NCI-H128 (cell line): ENCODE data around the gene PRLH.

Experiments
- DNase-seq: peaks from one replicate; lab custom pipeline; 2025; ENCODE audit not compliant: unreplicated experiment; lab: John Stamatoyannopoulos, UW

The PRLH gene

DNA sequence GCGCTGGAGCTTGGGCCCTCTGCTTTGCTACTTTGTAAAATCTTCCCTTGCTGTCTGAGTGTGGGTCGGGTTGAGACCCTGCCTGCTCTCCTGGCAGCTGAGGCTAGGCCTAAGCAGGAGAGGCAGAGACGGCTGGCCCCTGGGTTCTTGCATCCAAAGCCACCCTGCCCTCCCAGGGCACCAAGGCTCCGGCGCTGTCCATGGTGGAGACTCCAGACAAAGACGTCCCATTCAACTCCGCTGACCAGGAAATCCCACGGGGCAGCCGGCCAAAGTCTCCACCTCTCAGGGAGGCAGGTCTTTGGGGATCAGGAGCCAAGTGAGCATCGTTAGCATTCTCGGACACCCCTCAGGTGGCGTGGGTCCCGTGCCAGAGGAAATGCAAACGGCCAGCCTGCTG is 2.6 kb upstream of the PRLH start:
- no peak for DNase-seq

DNA sequence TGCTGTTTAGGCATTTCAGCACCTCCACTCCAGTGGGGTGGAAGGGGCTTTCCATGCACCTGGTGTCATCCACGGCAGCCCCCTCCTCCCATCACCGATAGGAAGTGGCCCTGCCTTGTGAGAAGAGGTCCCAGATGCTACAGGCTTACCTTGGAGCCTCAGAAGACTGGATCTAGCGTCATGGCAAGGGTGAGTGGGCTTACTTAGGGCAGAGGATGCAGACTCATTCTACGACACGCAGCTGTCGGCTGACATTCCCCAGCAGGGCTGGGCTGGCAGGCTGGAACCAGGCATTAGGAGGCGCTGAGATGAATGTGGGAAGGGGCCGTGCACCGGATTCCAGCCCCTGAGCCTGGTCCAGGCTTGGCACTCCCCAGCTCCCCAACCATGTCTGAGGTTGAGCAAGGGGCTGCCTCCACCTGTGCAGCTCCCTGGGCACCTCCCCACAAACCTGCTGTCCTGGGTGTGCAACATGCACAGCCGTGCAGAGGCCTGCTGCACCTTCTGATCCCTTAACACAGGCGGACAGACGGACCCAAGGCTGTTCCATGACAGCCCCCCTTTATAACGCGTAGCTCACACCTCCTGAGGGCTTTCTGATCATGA is 1.7 kb upstream of the PRLH start:
- DNase-seq: no peak

DNA sequence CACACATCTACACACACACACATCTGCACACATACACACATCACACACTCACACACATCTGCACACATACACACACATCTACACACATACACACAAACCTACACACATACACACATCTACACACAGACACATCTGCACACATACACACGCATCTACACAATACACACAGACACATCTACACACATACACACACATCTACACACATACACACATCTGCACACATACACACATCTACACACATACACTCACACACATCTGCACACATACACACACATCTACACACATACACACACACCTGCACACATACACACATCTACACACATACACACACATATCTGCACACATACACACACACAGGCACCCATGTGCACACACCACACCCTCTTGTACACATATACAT is 400 bp upstream of the PRLH start:
- no peak for DNase-seq

DNA sequence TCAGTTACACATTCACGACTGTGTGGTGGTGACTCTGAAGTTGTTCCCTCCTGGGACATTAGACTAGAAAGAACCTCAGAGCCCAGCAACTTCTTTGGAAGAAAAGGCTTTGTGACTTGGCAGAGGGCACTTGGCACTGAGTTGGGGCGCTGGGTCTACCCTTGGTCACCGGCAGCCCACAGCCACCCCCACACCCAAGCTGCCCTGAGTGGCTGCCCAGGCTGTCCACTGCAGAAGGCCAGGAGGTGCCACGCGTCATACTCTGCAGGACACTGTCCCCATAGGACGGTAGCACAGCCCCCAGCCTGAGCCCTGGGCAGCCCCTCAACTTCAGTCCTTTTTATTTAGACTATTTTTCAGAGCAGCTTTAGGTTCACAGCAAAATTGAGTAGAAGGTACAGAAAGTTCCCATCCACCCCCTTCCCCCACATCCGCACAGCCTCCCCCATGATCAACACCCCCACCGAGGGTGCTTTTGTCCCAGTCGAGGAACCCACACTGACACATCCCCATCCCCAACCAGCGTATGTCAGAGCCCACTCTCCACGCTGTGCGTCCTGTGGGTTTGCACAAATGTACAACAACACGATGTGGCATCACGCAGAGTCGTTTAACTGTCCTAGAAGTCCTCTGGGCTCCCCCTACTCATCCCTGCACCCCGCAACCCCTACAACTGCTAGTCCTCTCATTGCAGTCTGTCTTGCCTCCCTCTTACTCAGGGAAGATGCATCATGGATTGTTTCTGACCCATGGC is 1.1 kb downstream of the PRLH start:
- DNase-seq: no peak

DNA sequence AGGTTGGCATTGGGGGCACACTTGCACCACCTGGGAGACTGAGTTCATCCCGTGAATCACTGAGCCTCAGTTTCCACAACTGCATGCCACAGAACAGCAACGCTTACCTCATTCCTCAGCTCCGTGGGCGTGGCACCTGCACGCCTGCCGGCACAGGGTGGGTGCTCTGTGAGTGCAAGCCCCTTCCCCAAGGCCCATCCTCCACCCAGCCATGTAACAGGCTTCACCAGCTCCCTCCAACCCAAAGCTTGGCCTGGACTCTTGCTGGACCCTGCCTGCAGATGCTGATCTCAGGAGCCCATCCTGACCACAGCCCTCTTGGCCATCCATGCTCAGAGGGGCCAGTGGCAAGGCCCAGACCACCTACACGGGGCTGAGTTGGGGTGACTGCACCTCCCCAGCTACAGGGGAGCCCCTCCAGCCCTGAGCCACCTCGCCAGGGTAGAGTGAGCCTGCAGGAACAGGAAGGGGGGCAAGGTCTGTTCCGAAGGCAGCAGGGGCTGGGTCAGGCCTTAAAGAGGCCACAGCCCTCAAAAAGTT is 1.8 kb downstream of the PRLH start:
- no peak for DNase-seq

DNA sequence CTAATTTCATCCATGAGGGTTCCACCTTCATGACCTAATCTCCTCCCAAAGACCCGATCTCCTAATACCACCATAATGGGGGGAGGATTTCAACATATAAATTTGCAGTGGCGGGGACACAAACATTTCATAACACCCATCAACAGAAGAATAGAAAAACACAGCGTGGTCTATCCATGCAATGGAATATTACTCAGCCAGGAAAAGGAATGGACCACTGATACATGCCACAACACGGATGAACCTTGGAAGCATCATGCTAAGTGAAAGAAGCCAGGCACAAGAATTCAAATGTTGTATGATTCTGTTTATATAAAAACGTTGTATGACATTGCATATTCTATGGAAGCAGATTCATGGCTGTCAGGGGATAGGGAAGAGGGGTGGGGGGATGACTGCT is 2.7 kb downstream of the PRLH start:
- no peak for DNase-seq

DNA sequence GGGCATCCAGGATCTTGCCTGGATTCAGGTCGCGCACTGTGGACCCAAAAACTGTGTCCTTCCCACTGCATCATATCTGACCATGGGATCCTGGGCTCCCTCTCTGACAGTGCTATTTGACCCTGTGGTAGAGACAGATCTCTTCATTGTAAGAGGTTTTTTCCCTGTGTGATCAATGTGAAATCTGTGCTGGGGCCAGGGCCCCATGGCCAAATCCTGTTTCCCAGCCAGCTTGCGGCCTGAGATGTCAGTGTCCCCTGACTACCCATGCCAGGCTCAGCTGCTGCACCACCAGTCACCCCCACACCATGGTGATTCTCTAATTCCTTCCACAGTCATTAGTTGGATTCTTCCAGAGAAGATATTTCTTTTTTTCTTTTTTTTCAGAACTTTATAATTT is 3.5 kb downstream of the PRLH start:
- DNase-seq: no peak

DNA sequence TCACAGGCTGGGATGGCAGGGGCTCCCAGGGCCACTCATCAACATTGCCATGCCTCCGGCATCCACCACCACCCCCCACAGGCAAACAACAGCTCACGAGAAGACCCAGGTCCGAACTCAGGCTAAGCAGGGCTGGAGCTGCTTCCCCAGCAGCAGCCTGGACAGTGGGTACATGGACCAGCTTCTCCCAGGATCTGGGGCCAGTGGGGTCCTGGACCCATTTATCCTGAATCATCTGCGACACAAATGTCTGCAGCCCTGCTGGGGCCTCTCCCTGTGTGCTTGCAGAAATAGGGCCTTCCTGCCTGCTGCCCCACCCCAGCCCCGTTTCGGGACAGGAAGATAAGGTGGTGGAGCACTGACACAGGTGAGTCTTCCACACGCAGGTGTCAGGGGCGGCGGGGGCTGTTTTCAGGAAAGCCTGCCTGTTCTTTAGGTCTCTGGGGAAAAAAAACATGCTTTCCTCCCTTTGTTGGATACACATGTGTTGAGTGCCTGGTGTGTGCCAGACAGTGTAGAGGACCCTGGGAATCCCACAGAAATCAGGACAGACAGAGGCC is 4.5 kb downstream of the PRLH start:
- no peak for DNase-seq

DNA sequence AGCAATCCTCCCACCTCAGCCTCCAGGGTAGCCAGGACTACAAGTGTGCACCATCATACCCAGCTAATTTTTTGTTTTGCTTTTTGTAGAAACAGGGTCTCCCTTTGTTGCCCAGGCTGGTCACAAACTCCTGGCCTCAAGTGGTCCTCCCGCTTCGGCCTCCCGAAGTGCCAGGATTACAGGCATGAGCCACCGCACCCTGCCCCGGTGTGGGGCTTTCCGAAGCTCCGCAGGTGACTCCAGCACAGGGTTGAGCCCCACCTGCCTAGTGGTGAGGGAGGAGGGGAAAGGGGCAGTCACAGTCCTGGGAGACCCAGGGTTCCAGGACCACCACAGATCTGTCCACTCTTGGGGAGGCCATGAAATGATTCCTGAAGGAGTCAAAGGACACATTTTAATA is 5.2 kb downstream of the PRLH start:
- no peak for DNase-seq

DNA sequence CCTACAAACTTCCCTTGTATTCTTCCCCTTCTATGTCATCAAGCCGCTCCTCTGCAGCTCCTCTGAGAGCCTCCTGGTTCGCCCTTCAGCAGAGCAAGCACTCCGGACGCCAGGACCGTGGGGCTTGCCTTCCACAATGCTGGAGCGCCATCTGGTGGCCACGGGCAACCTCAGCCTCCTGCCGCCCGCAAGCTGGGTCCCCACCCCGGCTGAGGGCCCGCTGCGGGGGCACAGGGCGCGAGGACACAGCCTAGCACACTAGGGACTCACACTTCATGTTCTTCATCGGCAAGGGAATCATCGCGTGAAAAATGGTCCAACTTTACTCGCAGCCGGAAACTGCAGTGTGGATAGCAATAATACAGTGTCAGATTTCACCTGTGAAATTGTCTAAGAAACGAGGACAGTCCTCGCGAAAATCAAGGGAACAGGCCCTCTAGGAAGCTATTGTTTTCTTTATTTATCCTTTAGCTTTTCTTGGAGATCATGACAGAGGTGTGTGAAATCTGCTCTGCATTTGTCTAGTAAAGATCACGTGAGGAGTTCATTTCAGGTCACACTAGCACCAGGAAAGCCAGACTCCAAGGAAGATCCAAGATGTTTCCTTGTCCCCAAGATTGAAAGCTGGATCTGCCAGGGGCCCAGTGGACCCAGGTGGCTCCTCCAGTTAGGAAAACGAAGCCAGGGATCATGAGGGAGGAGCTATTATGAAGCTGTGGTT is 5.8 kb downstream of the PRLH start:
- peak; percentile 31 for DNase-seq

DNA sequence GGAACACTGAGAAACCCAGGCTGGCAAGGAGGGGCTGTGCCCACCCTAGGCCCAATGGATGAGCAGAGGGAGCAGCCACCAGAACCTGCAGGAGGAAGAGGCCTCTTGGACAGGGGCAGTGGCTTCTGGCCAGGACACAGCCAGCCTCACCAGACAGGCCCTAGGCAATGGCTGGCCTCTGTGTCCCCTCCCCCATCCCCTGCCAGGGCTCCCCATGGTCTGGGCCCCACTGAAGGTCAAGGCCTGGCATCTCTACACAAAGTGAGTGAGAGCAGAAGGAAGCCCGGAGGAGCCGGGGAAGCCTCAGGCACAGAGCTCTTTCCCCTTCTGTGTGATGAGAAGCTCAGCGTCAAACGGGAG is 6.3 kb downstream of the PRLH start:
- no peak for DNase-seq

DNA sequence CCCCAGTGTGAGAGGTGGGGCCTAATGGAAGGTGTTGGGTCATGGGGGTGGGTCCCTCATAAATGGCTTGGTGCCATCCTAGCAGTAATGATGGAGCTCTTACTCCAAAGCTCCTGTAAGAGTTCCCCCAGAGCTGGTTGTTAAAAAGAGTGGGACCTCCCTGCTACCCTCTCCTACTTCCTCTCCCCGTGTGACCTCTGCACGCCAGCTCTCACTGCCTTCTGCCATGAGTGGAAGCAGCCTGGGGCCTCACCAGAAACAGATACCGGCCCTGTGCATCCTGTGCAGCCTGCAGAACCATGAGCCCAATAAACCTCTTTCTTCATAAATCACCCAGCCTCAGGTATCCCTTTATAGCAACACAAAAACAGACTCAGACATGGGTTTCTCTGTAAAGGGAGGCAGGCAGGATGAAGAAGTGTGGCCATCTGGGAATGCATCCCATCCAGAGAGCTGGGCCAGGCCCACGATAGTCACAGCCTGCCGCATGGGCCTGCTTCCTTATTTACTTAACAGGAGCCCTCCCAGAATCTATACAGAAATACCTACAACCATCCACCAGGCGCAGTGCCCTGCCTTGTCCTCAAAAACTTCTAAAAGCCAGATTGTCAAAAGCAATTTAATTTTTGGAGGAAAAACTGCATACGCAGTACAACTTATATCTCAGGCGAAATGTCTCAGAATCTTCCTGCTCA is 7.5 kb downstream of the PRLH start:
- no peak for DNase-seq

DNA sequence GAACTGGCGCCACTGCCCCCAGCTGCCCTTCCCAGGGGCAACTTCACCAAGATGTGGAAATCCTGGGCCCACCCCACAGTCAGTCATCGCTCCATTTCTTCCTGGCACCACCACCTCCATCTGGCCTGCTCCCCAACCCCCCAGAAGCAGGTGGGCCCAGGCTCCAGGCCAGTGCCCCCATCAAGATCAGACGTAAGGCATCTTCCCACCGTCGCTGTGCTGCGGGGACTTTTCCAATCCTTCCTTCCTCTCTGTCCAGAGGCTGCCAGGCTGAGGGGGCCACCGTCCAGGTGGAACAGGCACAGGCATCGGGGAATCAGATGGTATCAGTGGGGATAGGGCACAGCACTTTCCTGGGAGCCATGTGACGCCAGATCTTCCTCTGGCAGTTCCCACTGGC is 8.1 kb downstream of the PRLH start:
- DNase-seq: no peak

DNA sequence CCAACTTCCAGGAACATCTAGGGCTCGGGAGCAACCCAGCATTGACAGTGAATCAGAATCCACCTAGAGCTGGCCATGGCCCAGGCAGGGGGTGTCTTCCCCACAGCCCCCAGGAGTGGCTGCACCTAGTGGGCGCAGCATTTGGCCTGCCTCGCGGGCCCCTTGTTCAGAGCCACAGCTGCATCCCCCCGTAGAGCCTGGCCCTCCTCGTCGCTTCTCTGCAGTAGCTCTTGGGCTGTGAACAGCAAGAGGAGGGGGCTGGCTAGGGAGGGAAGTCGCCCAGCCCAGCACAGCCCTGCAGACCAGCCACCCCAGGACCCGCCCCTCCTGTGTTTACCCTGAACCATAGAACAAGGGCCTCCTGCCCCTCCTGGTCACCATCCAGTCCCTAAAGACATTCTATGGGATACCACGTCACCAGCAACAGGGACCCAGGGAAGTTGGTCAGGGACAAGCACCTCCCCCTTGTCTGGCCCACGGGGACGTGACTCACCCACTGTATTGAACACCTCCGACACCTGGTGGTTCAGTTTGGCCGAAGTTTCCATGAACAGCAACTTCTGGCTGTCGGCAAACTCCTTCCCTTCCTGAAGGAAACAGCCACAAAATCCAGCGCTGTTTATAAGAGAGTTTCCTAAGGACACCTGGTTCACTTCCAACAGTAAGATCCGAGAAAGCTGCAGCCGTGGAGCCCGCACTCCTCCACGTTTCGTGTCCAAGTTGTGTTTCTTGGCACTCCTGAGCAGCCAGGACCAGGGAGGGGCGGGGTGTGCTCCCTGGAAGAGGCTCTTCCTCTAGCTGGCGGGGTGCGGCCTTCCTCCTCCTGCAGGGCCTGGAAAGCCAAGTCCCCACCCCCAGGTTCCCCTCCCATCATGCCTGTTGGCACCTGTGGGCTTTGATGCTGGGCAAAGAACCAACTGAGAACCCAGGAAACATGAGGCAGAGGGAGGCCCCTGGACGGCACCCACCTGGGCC is 8.8 kb downstream of the PRLH start:
- no peak for DNase-seq

DNA sequence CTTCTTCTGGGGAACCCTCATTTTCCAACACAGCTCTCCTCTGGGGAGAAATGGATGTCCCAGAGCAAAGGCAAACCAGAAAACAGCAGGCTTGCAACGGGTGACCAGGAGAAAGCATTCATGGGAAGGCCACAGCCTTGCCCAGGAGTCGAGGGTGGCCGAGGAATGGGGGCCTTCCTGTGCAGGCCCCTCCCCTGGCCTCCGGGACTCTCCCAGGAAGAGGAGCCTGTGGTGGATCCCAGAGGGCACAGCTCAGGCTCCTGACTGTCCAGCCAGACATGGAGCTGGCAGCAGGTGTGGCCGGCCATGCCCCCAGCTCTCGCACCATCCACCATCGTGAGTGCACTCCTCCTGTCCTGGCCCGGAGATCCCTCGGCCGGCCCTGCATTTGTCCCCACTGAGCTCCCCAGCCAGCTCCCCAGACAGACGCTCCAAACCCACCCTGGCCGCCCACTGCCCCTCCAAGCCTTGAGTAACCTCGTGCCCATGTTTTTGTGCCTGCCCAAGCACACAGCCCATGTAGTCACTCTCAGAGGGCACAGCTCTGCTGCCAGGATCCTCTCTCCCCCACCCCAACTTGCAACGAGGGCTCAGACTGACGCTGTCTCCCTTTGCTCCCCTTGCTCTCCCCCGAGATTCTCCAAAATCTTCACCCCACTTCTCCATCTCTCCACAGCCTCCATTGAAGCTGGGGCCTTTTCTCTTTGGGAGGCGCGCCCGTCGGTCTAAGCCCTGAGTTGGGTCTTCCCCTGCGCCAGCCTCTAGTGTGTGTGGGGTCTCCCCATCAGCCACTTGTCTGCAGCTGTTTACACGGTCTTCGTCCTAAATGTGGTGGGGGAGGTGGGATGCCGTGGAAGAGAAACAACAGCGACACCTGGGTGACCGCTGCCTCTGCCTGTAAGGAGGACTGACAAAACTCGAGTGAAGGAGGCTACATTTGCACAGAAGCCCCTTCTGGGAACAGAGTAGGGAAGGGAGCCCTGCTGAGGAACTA is 9.8 kb downstream of the PRLH start:
- no peak for DNase-seq

DNA sequence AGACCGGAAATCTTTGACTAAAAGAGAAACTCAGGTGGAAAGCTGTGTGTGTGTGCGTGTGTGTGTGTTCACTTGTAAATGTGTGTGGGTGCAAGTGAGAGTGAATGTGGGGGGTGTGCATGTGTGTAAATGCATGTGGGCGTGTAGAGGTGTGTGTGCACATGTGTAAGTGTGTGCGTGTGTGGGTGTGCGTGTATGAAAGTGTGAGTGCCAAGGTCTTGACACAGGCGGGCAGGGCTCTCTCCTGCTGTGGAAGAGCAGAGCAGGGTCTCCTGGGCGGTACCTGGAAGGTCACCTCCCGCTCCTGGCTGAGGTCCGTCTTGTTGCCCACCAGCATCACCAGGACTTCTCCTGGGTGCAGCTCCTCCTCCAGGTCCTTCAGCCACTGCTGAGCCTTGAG is 10.6 kb downstream of the PRLH start:
- no peak for DNase-seq

DNA sequence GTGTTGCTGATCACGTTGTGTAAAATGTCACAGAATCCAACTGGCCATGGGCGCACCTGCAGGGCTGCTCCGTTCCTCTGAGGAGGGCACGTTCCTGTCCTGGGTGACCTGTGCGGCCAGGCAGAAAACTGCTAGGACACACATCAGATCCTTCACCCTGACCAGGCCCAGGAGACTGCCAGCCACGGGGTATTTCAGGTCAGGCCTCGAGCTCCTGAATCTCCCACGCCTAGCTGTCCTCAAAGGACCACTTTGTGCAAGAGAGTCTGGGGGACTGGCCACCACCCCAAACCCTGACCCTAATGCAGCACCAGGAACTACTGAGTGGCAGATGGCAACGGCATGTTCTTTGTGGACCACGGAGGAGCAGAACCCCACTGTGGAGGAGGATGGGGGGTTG is 11.1 kb downstream of the PRLH start:
- DNase-seq: no peak

DNA sequence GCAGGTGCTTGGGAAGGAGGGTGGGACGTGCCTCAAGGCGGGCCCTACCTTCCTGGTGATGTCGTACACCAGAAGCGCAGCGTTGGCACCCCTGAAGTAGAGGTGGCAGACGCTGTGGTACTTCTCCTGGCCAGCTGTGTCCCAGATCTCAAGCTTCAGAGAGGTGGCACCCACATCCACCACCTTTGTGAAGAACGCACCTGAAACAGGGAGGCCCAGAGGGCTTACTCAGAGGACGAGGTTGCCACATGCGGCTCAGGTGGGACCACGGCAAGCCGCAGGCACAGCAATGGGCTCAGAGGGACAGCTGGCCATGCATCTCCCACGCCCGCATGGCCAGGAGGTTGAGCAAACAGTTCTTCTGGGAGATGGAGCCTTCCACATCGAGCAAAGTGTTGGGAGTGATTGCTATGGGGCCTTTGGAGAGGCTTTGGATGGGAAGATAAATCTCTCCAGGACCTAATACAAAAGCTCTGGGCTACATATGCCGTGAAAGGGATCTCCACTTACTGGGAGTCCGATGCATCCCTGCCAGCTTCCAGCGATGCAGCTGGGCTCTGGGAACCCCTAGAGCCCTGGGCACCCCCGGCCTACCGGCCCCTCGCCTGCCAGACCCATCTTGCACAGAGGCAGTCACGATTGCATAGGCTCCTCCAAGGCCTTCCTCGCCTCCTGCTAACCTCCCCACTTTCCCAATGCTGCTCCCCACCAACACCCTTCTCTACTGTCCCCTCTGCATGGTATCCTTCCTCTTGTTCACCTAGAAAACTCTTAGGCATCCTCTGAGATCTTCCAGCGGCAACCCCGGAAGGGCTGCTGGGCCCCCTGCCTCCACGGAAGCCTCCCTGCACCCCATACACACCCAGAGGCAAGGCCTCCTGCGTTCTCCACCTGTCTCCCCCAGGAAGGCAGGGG is 11.8 kb downstream of the PRLH start:
- no peak for DNase-seq
